ENCODE data around the gene PRR29.

- TF ChIP-seq POLR2AphosphoS5 (IDR thresholded peaks at IDR 0.05) (no peak), CTCF (IDR thresholded peaks at IDR 0.05) (no peak)
Observed at GRCh38 chr17:63956296-63956920, 41.7 kb upstream of the PRR29 start.

Data from prostate gland (tissue), 2 donors.